Measurements from ENCODE around the gene SUSD6.

The SUSD6 gene

DNA sequence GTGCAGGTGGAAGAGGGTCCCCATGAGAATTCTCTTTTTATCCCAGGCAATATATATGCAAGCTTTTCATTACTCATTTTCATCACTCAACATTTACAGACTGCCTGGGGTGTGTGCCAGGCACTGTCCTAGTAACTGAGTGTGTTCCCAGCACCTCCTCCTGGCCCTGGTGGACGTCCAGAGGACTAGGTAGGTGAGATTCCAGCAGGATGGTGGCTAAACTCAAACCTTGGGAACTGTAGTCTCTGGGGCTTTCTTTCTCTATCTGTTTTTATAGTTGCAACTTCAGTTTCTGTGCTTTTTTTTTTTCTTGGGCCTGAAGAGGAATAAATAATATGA lies 63.8 kb downstream of the SUSD6 start:
- DNase-seq: no peak

DNA sequence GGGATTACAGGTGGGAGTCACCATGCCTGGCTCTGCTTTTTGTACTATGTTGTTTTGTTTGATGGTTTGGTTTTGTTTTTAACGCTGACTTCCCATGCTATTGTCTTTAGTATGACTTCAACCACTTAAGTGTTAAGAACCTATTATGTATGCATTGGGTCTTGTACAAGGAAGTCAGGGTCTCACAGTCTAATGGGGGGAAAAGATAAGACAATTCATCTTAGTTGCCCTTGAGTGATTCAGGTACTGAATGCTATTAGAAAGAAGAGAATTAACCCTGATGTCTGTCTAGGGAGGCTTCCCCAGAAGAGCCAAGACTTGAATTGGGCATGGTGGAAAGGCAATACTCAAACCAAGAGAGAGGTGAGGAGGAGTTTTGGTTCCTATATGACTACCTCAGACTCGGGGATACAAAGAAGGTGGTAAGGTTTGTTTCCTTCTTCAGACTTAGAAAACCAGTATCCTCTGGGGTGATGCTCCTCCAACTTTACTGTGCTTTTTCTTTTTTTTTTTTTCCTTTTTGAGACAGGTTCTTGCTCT lies 64.6 kb downstream of the SUSD6 start:
- no peak for DNase-seq

- DNase-seq: no peak
Observed at GRCh38 chr14:69676723-69677122, 65.3 kb downstream of the SUSD6 start.

- no peak for DNase-seq
Observed at GRCh38 chr14:69680297-69680696, 68.9 kb downstream of the SUSD6 start.

GRCh38 chr14:69682136-69682535 lies 70.7 kb downstream of the SUSD6 start:
- DNase-seq: no peak

DNA sequence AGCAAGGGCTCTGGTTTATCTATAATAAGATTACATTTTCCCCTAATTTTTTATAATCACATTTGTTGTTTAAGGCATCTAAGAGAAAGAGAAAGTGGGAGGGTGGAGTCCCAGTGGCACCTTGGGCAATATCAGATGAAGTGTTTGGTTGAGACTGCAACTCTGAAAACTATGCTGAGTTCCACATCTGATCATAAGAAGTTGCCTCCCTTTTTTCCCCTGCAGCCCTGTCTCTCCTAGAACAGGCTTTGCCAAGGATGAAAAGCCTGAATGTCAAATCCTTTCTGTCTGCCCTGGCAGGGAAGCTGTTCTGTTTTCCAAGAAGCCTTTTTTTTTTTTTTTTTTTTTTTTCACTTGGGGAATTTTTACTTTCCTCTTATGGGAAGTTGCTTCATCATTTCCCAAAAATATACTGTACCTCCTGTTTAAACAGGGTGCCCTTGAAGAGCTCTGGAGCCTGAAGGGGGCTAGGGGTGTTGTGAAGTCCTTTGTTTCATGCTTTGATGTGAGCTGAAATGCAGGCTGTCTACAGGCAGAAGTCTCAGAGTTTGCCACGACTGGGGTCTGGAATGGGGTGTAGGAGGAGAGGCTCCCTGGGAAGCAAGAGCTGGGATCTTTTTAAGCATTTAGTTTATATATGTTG lies 71.3 kb downstream of the SUSD6 start:
- no peak for DNase-seq

DNA sequence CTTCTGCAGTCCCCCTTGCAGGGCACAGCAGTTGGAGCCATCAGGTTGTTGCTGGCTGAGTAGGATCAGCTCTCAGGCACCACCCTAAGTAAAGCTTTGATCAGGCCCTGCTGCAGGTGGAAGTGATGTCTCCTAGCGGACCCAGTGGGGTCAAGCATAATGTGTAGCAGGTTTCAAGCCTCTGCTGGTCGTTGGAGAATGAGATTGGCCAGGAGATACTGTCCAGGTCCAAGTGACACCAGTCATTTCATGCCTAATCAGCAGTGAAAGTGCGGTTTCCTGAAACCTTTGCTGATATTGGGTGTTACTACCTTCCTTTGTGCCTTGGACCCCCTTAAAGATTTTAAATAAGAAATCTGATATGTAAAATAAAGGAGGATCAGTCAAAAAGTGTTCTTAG lies 72.6 kb downstream of the SUSD6 start:
- peak; percentile 5 for DNase-seq

GRCh38 chr14:69684461-69685217 lies 73.2 kb downstream of the SUSD6 start:
- DNase-seq: no peak

DNA sequence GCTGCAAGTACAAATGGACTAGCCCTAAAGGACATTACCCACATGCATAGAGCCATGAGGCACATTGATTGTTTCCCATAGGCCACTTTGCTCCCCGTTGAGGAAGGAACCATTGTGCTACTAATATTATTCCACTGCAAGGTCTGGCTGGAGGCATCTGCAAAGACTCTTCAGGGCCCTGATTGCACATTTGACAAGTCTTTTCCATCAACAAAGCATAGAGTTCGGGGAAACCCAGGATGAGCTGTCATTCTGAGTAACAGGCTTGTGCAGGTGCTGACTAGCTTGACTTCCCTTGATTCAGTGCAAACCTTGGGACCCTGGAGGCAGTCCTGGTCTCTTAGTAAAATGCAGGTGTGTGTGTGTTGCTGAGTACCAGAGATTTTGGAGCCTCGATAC lies 73.8 kb downstream of the SUSD6 start:
- DNase-seq: no peak

- DNase-seq: peak; percentile 27
Observed at GRCh38 chr14:69685716-69686115, 74.3 kb downstream of the SUSD6 start.

DNA sequence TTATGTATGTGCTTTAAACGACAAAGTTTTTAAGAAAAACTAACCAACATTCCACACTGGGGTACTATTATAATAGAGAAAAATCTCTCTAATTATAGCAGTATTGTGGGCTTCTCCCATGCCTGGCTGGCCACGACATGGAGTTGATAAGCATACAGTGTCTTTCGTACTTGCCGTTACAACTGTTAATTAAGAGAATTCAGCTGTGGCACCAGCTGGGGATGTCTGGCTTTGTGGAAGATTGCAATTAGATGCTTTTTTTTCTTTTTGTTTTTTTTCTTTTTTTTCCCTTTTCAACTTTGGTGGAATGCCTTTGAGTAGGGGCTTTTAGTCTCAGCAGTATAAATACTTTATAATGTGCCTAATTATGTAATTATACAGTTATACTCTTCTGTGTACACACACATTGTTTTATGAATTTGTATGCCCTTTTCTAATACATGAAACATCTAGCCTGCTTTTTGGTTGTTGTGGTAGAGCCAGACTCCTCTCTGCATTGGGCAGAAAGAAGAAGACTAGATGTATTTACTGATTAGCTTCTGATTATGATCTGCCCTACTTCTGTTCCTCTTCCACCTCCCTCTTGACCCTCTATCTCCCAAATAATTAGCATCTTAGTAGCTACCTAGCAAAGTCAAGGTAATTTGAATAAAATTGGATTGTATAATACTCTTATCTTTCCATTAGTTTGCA lies 76.4 kb downstream of the SUSD6 start:
- DNase-seq: peak; percentile 78

- DNase-seq: peak; percentile 72
Observed at GRCh38 chr14:69688299-69688649, 76.9 kb downstream of the SUSD6 start.

DNA sequence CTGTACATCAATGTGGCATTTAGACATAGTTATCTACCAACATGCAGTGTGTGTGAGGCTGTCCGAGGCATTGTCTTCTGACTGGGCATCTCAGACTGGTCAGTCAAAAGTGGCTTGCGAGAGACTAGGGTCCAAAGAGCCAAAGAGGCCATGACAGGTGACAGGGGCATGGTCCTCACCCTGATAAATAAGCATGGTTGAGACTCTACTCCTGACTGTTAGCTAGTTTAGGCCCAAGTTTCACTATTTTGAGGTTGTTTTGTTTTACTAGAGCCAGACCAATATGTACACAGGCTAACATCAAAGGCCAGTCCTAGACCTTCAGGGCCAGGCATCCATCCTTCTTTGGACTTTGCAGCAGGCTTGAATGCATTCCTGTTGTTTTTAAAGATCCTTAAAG lies 78.6 kb downstream of the SUSD6 start:
- no peak for DNase-seq

GRCh38 chr14:69692594-69692993 lies 81.2 kb downstream of the SUSD6 start:
- no peak for DNase-seq

- peak; percentile 78 for DNase-seq
Observed at GRCh38 chr14:69693145-69693544, 81.7 kb downstream of the SUSD6 start.

- peak; percentile 12 for DNase-seq
Observed at GRCh38 chr14:69693801-69694729, 82.7 kb downstream of the SUSD6 start.

- DNase-seq: peak; percentile 15
Observed at GRCh38 chr14:69694730-69695281, 83.4 kb downstream of the SUSD6 start.

- DNase-seq: peak; percentile 70
Observed at GRCh38 chr14:69695322-69696203, 84.2 kb downstream of the SUSD6 start.

- no peak for DNase-seq
Observed at GRCh38 chr14:69696204-69696527, 84.8 kb downstream of the SUSD6 start.

DNA sequence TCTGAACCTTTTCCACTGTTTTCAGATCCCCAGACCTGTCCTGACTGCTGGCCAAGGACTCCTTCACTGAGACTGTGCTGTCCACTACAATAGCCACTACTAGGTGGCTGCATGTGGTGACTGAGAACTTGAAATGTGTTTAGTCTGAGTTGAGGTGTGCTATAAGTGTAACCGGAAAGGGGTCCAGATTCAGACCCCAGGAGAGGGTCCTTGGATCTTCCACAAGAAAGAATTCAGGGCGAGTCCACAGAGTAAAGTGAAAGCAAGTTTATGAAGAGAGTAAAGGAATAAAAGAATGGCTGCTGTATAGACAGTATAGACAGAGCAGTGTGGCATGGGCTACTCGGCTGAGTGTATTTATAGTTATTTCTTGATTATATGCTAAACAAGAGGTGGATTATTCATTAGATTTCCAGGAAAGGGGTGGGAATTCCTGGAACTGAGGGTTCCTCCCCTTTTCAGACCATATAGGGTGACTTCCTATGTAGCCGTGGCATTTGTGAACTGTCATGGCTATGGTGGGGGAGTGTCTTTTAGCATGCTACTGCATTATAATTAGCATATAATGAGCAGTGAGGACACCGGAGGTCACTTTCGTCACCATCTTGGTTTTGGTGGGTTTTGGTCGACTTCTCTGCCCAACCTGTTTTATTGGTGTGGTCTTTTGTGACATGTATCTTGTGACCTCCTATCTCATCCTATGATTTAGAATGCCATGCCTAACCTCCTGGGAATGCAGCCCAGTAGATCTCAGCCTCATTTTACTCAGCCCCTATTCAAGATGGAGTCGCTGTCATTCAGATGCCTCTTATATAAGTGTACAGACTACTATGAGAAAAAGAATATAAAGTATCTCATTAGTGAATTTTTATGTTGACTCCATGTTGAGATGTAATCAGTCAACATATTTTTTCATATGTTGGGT lies 85.5 kb downstream of the SUSD6 start:
- DNase-seq: peak; percentile 56

DNA sequence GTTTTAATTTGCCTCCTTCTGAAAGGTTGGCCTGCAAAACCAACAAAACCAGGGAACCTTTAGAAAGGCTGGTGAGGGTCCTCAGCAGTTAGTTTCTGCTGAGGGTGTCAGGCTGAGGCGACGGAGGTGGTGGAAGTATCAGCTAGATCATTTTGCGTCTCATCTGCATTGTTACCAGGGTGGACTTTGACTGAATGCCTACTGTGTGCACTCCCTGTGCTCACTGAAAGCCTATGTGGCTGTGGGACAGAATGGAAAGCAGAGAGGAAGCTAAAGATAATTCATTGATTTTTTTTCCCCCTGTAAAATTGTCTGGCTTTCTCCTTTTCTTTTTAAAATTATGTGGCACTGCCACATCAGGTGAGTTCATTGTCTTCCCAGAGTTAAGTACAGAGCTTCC lies 87.2 kb downstream of the SUSD6 start:
- no peak for DNase-seq

Measured in NCI-H146 (cell line).